GM19395 (cell line): ENCODE measurements around the gene UBASH3B.

ENCODE experiments used
- ATAC-seq: cut with Tn5 transposase; IDR thresholded peaks from one replicate; pipeline ENCODE4 v1.9.1; 2021; ENCODE audit warnings: mild to moderate bottlenecking, moderate library complexity; ENCODE audit not compliant: unreplicated experiment

UBASH3B gene

GRCh38 chr11:122780296-122780949 is 124.9 kb downstream of the UBASH3B start:
- ATAC-seq = no peak

GRCh38 chr11:122781378-122782195 is 126.1 kb downstream of the UBASH3B start:
- ATAC-seq = peak; percentile 87

GRCh38 chr11:122782222-122782621 is 126.7 kb downstream of the UBASH3B start:
- no peak for ATAC-seq

- no peak for ATAC-seq
Measured at GRCh38 chr11:122784325-122784955, 128.9 kb downstream of the UBASH3B start.

GRCh38 chr11:122785031-122785541 is 129.6 kb downstream of the UBASH3B start:
- no peak for ATAC-seq

- no peak for ATAC-seq
Measured at GRCh38 chr11:122786896-122787295, 131.4 kb downstream of the UBASH3B start.

GRCh38 chr11:122788781-122789535 is 133.4 kb downstream of the UBASH3B start:
- ATAC-seq = no peak

GRCh38 chr11:122789907-122790306 is 134.4 kb downstream of the UBASH3B start:
- ATAC-seq = no peak

GRCh38 chr11:122791411-122791810 is 135.9 kb downstream of the UBASH3B start:
- no peak for ATAC-seq

- no peak for ATAC-seq
Measured at GRCh38 chr11:122791836-122792235, 136.3 kb downstream of the UBASH3B start.

- ATAC-seq = no peak
Measured at GRCh38 chr11:122793515-122793914, 138.0 kb downstream of the UBASH3B start.

- no peak for ATAC-seq
Measured at GRCh38 chr11:122795307-122795706, 139.8 kb downstream of the UBASH3B start.

- ATAC-seq = peak; percentile 82
Measured at GRCh38 chr11:122796128-122796717, 140.7 kb downstream of the UBASH3B start.

- no peak for ATAC-seq
Measured at GRCh38 chr11:122797651-122798050, 142.1 kb downstream of the UBASH3B start.

- ATAC-seq = no peak
Measured at GRCh38 chr11:122799406-122800105, 144.0 kb downstream of the UBASH3B start.

GRCh38 chr11:122802876-122803275 is 147.4 kb downstream of the UBASH3B start:
- no peak for ATAC-seq

- no peak for ATAC-seq
Measured at GRCh38 chr11:122803306-122803705, 147.8 kb downstream of the UBASH3B start.

- no peak for ATAC-seq
Measured at GRCh38 chr11:122803716-122804115, 148.2 kb downstream of the UBASH3B start.

- ATAC-seq = no peak
Measured at GRCh38 chr11:122804161-122804560, 148.6 kb downstream of the UBASH3B start.

GRCh38 chr11:122804796-122805195 is 149.3 kb downstream of the UBASH3B start:
- no peak for ATAC-seq
